ENCODE measurements around the gene FGF8.

FGF8 gene

GRCh38 chr10:101725296-101726114 lies 50.4 kb downstream of the FGF8 start:
- DNase-seq (ENCODE audit: low read depth in 2 of 2): no peak

DNA sequence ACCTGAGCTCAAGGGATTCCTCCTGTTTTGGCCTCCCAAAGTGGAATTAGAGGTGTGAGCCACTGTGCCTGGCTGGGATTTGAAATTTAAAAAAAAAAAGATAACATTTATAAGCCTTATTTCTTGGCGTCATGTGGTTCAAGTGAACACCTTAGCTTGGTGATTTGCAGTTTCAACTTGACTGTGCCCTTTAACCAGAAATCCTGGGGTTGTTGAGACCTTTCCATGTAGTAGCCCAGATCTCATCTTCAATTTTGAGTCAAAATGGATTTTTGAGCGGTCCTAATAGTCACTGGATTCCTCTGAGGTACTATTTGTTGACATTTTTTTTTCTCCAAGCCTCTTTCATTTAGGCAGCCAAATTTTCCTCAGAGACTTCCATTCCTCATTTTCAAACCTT lies 51.5 kb downstream of the FGF8 start:
- DNase-seq (ENCODE audit: low read depth in 2 of 2): no peak

DNA sequence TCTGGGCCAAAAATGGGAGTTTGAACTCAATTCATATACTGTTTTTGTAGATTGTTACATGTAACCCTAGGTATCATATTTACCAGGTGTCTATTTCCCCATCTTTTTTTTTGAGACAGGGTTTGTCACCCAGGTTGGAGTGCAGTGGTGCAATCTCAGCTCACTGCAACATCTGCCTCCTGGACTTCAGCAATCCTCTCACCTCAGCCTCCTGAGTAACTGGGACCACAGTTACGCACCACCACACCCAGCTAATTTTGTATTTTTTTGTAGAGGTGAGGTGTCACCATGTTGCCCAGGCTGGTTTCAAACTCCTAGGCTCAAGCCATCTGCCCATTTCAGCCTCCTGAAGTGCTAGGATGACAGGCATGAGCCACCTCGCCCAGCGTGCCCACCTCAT lies 52.7 kb downstream of the FGF8 start:
- no peak for DNase-seq (ENCODE audit: low read depth in 2 of 2)

GRCh38 chr10:101721806-101722205 lies 54.1 kb downstream of the FGF8 start:
- DNase-seq (ENCODE audit: low read depth in 2 of 2): no peak

DNA sequence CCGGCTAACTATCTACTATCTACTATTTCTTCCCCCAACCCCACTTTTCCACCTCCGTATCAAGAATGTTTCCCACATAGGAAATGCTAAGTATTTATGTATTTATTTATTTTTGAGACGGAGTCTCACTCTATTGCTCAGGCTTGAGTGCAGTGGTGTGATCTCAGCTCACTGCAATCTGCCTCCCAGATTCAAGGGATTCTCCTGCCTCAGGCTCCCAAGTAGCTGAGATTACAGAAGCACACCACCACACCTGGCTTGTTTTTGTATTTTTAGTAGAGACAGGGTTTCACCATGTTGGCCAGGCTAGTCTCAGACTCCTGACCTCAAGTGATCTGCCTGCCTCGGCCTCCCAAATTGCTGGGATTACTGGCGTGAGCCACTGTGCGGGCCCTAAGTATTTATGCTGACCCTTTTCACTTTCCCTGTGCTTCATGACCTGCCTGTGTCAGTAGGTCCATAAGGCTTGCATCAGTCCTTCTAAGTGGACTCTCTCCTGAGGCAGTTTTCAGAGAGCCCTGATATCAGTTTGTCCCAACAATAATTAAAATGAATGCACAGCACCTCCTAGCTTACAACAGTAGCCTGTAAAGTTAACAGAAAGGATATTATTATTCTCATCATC lies 55.2 kb downstream of the FGF8 start:
- no peak for DNase-seq (ENCODE audit: low read depth in 2 of 2)

All from activated CD8-positive, alpha-beta memory T cell treated with anti-CD3 and anti-CD28 coated beads for 4 hours (primary cell).